HepG2 (cell line): ENCODE results near the gene DCTN2. TPM values are rescaled to one million over a fixed set of nuclear protein-coding genes. Genes with fewer than 3 reads are reported as not detected.

ENCODE experiments used
- ATAC-seq: fragments of 200-7000 bp; cut with Tn5 transposase; 3 replicates; pipeline ENCODE4 v1.9.1; 2020; ENCODE audit warnings: mild to moderate bottlenecking, moderate library complexity
- BruUV-seq: library from RNA; stranded (reverse); fragments of 400-500 nt; replicated peaks from 2 replicates; lab custom pipeline; 2021; lab: Mats Ljungman, UMichigan
- CTCF ChIA-PET: fragments of 300-600 bp; formaldehyde crosslinking; extraction: SDS; loops from one replicate; lab custom pipeline; 2021; ENCODE audit warnings: low total read pairs, inconsistent platforms, low intra/inter-chr PET ratio; lab: Yijun Ruan, JAX
- POLR2A ChIA-PET: fragments of 350-600 bp; sonication (Branson Sonifier 250); formaldehyde crosslinking; loops from one replicate; lab custom pipeline; 2020; ENCODE audit warnings: antibody characterized with exemption, inconsistent platforms; lab: Yijun Ruan, JAX
- DNase-seq: peaks from one replicate; pipeline ENCODE4 v3.0.0-alpha.2; 2015; ENCODE audit warnings: low spot score
- FAIRE-seq: peaks from 3 replicates; lab custom pipeline; 2011; peaks lifted over from hg19 to GRCh38; lab: Jason Lieb, UNC
- H2AFZ ChIP-seq: one replicate; pipeline ENCODE4 v1.6.1; 2011; ENCODE audit warnings: low read length, inconsistent platforms
- H3K27ac ChIP-seq: fragments of 300-600 bp; 3 replicates; pipeline ENCODE4 v1.8.0; 2011; ENCODE audit warnings: mixed run types, mild to moderate bottlenecking, mixed read lengths, low read length, inconsistent platforms; ENCODE audit not compliant: insufficient read depth; ENCODE audit errors: extremely low read length
- H3K27me3 ChIP-seq, 2 experiments: fragments of 200-600 bp in 1 of 2; 2 replicates in 1 of 2; 3 replicates in 1 of 2; pipeline versions ENCODE4 v1.6.0 to v1.8.0; 2011; ENCODE audit warnings: low read length in 2 of 2, mild to moderate bottlenecking in 2 of 2, moderate library complexity in 2 of 2, inconsistent platforms in 1 of 2; ENCODE audit not compliant: insufficient read depth in 2 of 2, control insufficient read depth in 1 of 2
- H3K36me3 ChIP-seq, 2 experiments: fragments of 200-600 bp in 1 of 2; replicated peaks in 1 of 2; 2 replicates in 1 of 2; 3 replicates in 1 of 2; pipeline versions ENCODE4 v1.5.1 to v1.8.0; 2011; ENCODE audit warnings: low read length in 2 of 2, inconsistent platforms in 1 of 2; ENCODE audit not compliant: insufficient read depth in 2 of 2, control insufficient read depth in 1 of 2
- H3K4me1 ChIP-seq: 2 replicates; pipeline ENCODE4 v1.5.1; 2012; ENCODE audit warnings: low read length, inconsistent platforms; ENCODE audit not compliant: insufficient read depth
- H3K4me2 ChIP-seq: 2 replicates; pipeline ENCODE4 v1.6.0; 2011; ENCODE audit warnings: low read depth, low read length, inconsistent platforms
- H3K4me3 ChIP-seq, 3 experiments: fragments of 200-600 bp in 1 of 3; sonication (generic), shearing (Covaris generic) in 1 of 3; replicated peaks in 1 of 3; 2 replicates each; pipeline ENCODE4 v1.5.1; 2011 to 2016; ENCODE audit warnings: low read length in 3 of 3, inconsistent platforms in 2 of 3, low read depth in 2 of 3, mild to moderate bottlenecking in 2 of 3, control low read depth in 1 of 3, mixed read lengths in 1 of 3; ENCODE audit not compliant: insufficient read depth in 1 of 3
- H3K79me2 ChIP-seq: one replicate; pipeline ENCODE4 v1.6.1; 2011; ENCODE audit warnings: low read length, inconsistent platforms; ENCODE audit not compliant: insufficient read depth
- H3K9ac ChIP-seq: 2 replicates; pipeline ENCODE4 v1.6.0; 2011; ENCODE audit warnings: mild to moderate bottlenecking, low read depth, low read length, inconsistent platforms; ENCODE audit not compliant: insufficient read depth
- H3K9me3 ChIP-seq: 2 replicates; pipeline ENCODE4 v1.5.1; 2012; ENCODE audit warnings: mild to moderate bottlenecking, low read length
- H4K20me1 ChIP-seq: 2 replicates; pipeline ENCODE4 v1.6.0; 2011; ENCODE audit warnings: inconsistent platforms, mild to moderate bottlenecking, low read length, moderate library complexity; ENCODE audit not compliant: insufficient read depth
- BCLAF1 ChIP-seq: fragments of 450-650 bp; IDR thresholded peaks from 2 replicates; pipeline ENCODE4 v1.6.1; 2017; ENCODE audit warnings: mild to moderate bottlenecking
- ETV5 ChIP-seq: IDR thresholded peaks from 2 replicates; pipeline ENCODE4 v1.6.1; 2018; ENCODE audit warnings: missing biosample characterization, missing genetic modification reagents, inconsistent platforms, borderline replicate concordance
- FOXC1 ChIP-seq: sonication (generic); formaldehyde crosslinking; IDR thresholded peaks from 2 replicates; pipeline ENCODE4 v1.8.0; 2022; ENCODE audit warnings: mild to moderate bottlenecking, missing genetic modification reagents, borderline replicate concordance
- NCOA1 ChIP-seq: sonication (generic); formaldehyde crosslinking; IDR thresholded peaks from 2 replicates; pipeline ENCODE4 v1.9.0; 2021; ENCODE audit warnings: missing genetic modification reagents
- NCOR1 ChIP-seq: fragments of 200-600 bp; sonication (generic); IDR thresholded peaks from 2 replicates; pipeline ENCODE4 v1.7.0; 2017; ENCODE audit warnings: antibody characterized with exemption, low read length, borderline replicate concordance
- NR2F2 ChIP-seq: IDR thresholded peaks from 2 replicates; pipeline ENCODE4 v1.6.1; 2012; ENCODE audit warnings: low read depth, inconsistent platforms, borderline replicate concordance
- POLR2AphosphoS5 ChIP-seq: IDR thresholded peaks from 2 replicates; pipeline ENCODE4 v1.6.1; 2012; ENCODE audit warnings: low read depth, low read length
- PRDM10 ChIP-seq: sonication (generic); formaldehyde crosslinking; IDR thresholded peaks from 2 replicates; pipeline ENCODE4 v1.4.0; 2020; ENCODE audit warnings: low read depth, missing genetic modification reagents
- ZBTB49 ChIP-seq: sonication (generic); formaldehyde crosslinking; IDR thresholded peaks from 2 replicates; pipeline ENCODE4 v1.4.0; 2020; ENCODE audit warnings: missing genetic modification reagents, borderline replicate concordance
- ZNF34 ChIP-seq: sonication (generic); formaldehyde crosslinking; IDR thresholded peaks from 2 replicates; pipeline ENCODE4 v1.4.0; 2020; ENCODE audit warnings: mild to moderate bottlenecking, missing genetic modification reagents, borderline replicate concordance
- ZNF567 ChIP-seq: sonication (generic); formaldehyde crosslinking; IDR thresholded peaks from 2 replicates; pipeline ENCODE4 v1.8.1; 2023; ENCODE audit warnings: mild to moderate bottlenecking, missing genetic modification reagents, borderline replicate concordance
- ZNF598 ChIP-seq: sonication (generic); formaldehyde crosslinking; IDR thresholded peaks from 2 replicates; pipeline ENCODE4 v1.5.1; 2020; ENCODE audit warnings: mild to moderate bottlenecking, missing genetic modification reagents, borderline replicate concordance
- ZNF850 ChIP-seq: sonication (generic); formaldehyde crosslinking; conservative IDR thresholded peaks from 2 replicates; pipeline ENCODE4 v1.9.0; 2021; ENCODE audit warnings: mild to moderate bottlenecking, missing genetic modification reagents
- WGBS: methylation state at CpG from one replicate; pipeline ENCODE4 v1.1.6; 2017; ENCODE audit warnings: low lambda C conversion rate; 5-methylcytosine and 5-hydroxymethylcytosine counted together
- in situ Hi-C: cut with HindIII; loops from 2 replicates; pipeline ENCODE4 v1.10.0; 2017; ENCODE audit warnings: low pct_unique_long_range_greater_than_20kb; ENCODE audit not compliant: extremely low pct_ligation_motif_present
- intact Hi-C: fragments of 100-400 bp; cut with micrococcal nuclease; formaldehyde crosslinking; loops from one replicate; pipeline ENCODE4 v1.10.0; 2022; ENCODE audit not compliant: unreplicated experiment
- polyA plus RNA-seq, 8 experiments: library from polyadenylated mRNA; depleted of rRNA in 3 of 8; stranded (reverse) in 7 of 8; unstranded in 1 of 8; fragments of >200 nt; fragmentation: Illumina TruSeq in 4 of 8; extraction: Trizol in 4 of 8; gene quantifications; 2 replicates each; pipeline versions ENCODE4 v1.2.1 to v1.2.3, GENCODE V29; 2011 to 2016; ENCODE audit warnings: low read depth in 4 of 8, missing spikeins in 1 of 8, mixed read lengths in 1 of 8; ENCODE audit not compliant: insufficient read depth in 1 of 8
- total RNA-seq, 5 experiments: library from RNA; depleted of rRNA; stranded (reverse); fragments of >200 nt; fragmentation: Illumina TruSeq; extraction: Trizol; gene quantifications; 2 replicates each; pipeline ENCODE4 v1.2.3, GENCODE V29; 2016; ENCODE audit warnings: low read depth in 1 of 5

DCTN2 gene
- total and polyA plus RNA-seq, 2 of the 13 experiments (the other 11 are each of a cell fraction or from before 2014, with no cell fraction given) = 72.0 to 77.4 TPM

GRCh38 chr12:57487597-57488401, 59.2 kb downstream of the DCTN2 start, which contains the start of gene MARS1:
Gene MARS1 (plus strand): TSS chr12:57488068. CDS start chr12:57488091, 23 bp downstream.
- peak; percentile 94 for FAIRE-seq
- no peak for TF ChIP-seq ZNF850 (CRISPR knock-in tag)
- TF ChIP-seq POLR2AphosphoS5 = peak; percentile 87
- no peak for TF ChIP-seq BCLAF1
- TF ChIP-seq NCOR1 = no peak; the same call in 1 of the 2 replicates
- no peak for TF ChIP-seq NR2F2
- peak; percentile 75 for TF ChIP-seq ETV5
- no peak for TF ChIP-seq ZNF34 (CRISPR knock-in tag)
- no peak for TF ChIP-seq NCOA1 (CRISPR knock-in tag)
- TF ChIP-seq FOXC1 (CRISPR knock-in tag) = peak; percentile 77
- no peak for TF ChIP-seq ZNF567 (CRISPR knock-in tag)
- TF ChIP-seq PRDM10 = peak; percentile 46; the same call in 1 of the 2 replicates
- no peak for TF ChIP-seq ZBTB49 (CRISPR knock-in tag)
- no peak for TF ChIP-seq ZNF598

More at GRCh38 chr12:57487597-57488401, 59.2 kb downstream of the DCTN2 start, which contains the start of gene MARS1:
- Histone ChIP-seq H4K20me1 (peaks cover 6% of the 10 kb centered on the region), H3K27ac (peak within 1 kb of the TSS; percentile 62), H3K4me3 (peak within 1 kb of the TSS; percentile 95 to 97 (median 96)), H3K9me3 (no peaks in the 10 kb centered on the region), H3K27me3 (peaks cover 0 to 4% of the 10 kb centered on the region in 2 experiments; a peak in 1 of 5 replicates), H3K9ac (peak within 1 kb of the TSS; percentile 92), H3K4me2 (peak within 1 kb of the TSS; percentile 93), H2AFZ (no peak within 1 kb of the TSS), H3K36me3 (peaks cover 18 to 34% of the 10 kb centered on the region in 2 experiments), H3K4me1 (peaks cover 23% of the 10 kb centered on the region), H3K79me2 (peaks cover 23% of the 10 kb centered on the region)
- peak; percentile 96 for ATAC-seq
- BruUV-seq = no TSS peak
- intact Hi-C loops (loop anchor here (2.0 kb wide), 1 partner anchor 25 kb away; no protein-coding TSS in a partner anchor), in situ Hi-C loops (no loop called here)
- CTCF ChIA-PET = no interaction called here
- 28% methylated on average over 25 of the region's 47 CpGs for WGBS
- DNase-seq = peak; percentile 96
- POLR2A ChIA-PET = interaction anchor here (1.0 to 3.4 kb wide), 4 partner anchors 13 to 88 kb away, joined by 3 to 15 read pairs (median 4); partner anchors contain the start of gene DDIT3
